Measurements from ENCODE around the gene GABRG3.

- TF ChIP-seq ZNF610 (tag by site-specific recombination; IDR thresholded peaks at IDR 0.05; ENCODE audit: borderline replicate concordance) (no peak), ZNF10 (tag by site-specific recombination; IDR thresholded peaks at IDR 0.05) (no peak), ZNF521 (tag by site-specific recombination; IDR thresholded peaks at IDR 0.05) (no peak), ZNF514 (tag by site-specific recombination; IDR thresholded peaks at IDR 0.05) (no peak), KLF1 (tag by site-specific recombination; IDR thresholded peaks at IDR 0.05) (no peak)
- TF ChIP-seq, protein P1, sequence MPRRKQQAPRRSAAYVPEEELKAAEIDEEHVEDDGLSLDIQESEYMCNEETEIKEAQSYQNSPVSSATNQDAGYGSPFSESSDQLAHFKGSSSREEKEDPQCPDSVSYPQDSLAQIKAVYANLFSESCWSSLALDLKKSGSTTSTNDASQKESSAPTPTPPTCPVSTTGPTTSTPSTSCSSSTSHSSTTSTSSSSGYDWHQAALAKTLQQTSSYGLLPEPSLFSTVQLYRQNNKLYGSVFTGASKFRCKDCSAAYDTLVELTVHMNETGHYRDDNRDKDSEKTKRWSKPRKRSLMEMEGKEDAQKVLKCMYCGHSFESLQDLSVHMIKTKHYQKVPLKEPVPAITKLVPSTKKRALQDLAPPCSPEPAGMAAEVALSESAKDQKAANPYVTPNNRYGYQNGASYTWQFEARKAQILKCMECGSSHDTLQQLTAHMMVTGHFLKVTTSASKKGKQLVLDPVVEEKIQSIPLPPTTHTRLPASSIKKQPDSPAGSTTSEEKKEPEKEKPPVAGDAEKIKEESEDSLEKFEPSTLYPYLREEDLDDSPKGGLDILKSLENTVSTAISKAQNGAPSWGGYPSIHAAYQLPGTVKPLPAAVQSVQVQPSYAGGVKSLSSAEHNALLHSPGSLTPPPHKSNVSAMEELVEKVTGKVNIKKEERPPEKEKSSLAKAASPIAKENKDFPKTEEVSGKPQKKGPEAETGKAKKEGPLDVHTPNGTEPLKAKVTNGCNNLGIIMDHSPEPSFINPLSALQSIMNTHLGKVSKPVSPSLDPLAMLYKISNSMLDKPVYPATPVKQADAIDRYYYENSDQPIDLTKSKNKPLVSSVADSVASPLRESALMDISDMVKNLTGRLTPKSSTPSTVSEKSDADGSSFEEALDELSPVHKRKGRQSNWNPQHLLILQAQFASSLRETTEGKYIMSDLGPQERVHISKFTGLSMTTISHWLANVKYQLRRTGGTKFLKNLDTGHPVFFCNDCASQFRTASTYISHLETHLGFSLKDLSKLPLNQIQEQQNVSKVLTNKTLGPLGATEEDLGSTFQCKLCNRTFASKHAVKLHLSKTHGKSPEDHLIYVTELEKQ (tag by site-specific recombination; IDR thresholded peaks at IDR 0.05; ENCODE audit: borderline replicate concordance): no peak
Observed at GRCh38 chr15:27133249-27133648, 162.3 kb downstream of the GABRG3 start.
